Endothelial cell (in vitro differentiated cells): ENCODE data around the gene KLHL25. TPM values are rescaled to one million over a fixed set of nuclear protein-coding genes. Genes with fewer than 3 reads are reported as not detected.

Experiments
- DNase-seq: peaks from one replicate; pipeline ENCODE4 v3.0.0; 2021; ENCODE audit warnings: low spot score
- H3K27ac Mint-ChIP-seq: one replicate; pipeline ENCODE4 v1.8.0; 2021; ENCODE audit warnings: mixed read lengths, inconsistent platforms; ENCODE audit not compliant: unreplicated experiment
- H3K27me3 Mint-ChIP-seq: one replicate; pipeline ENCODE4 v1.8.0; 2021; ENCODE audit warnings: mild to moderate bottlenecking, moderate library complexity, mixed read lengths, inconsistent platforms; ENCODE audit not compliant: unreplicated experiment
- H3K36me3 Mint-ChIP-seq: one replicate; pipeline ENCODE4 v1.8.0; 2021; ENCODE audit warnings: mild to moderate bottlenecking, low read depth, mixed read lengths, inconsistent platforms; ENCODE audit not compliant: unreplicated experiment
- H3K4me1 Mint-ChIP-seq: one replicate; pipeline ENCODE4 v1.8.0; 2021; ENCODE audit warnings: mild to moderate bottlenecking, mixed read lengths, inconsistent platforms; ENCODE audit not compliant: unreplicated experiment
- H3K4me3 Mint-ChIP-seq: one replicate; pipeline ENCODE4 v1.8.0; 2021; ENCODE audit warnings: mild to moderate bottlenecking, mixed read lengths, inconsistent platforms; ENCODE audit not compliant: unreplicated experiment
- H3K9me3 Mint-ChIP-seq: one replicate; pipeline ENCODE4 v1.8.0; 2021; ENCODE audit warnings: mixed read lengths, inconsistent platforms; ENCODE audit not compliant: unreplicated experiment
- CTCF ChIP-seq: fragments of 200-600 bp; sonication (generic); IDR thresholded peaks from one replicate; pipeline ENCODE4 v1.5.0; 2021; ENCODE audit warnings: antibody characterized with exemption; ENCODE audit not compliant: unreplicated experiment
- long read RNA-seq: library from polyadenylated mRNA; unstranded; transcript quantifications from one replicate; pipeline ENCODE4 v2.0.0, GENCODE V29; 2020; ENCODE audit not compliant: unreplicated experiment
- total RNA-seq: library from RNA; stranded (reverse); fragmentation: NEBNext Ultra II Directional; extraction: Animal tissue kit (Norgen Biotek cat#: 25700); gene quantifications from one replicate; pipeline ENCODE4 v1.2.1, GENCODE V29; 2021; ENCODE audit not compliant: unreplicated experiment

KLHL25 gene
- 7.4 TPM for total RNA-seq
- long read RNA-seq, transcript KLHL25-201 (3 exons, 3,758 nt) = major isoform, 6 of 8 reads
- long read RNA-seq, partial matches to known transcripts = 1 of 8 reads
- long read RNA-seq, other reads (novel, unspliced or antisense) = 0 of 8 reads

GRCh38 chr15:85794598-85795336, at the start of gene KLHL25:
KLHL25 (minus strand) TSS chr15:85794925; CDS start chr15:85769810, 25,115 bp downstream.
- Mint-ChIP-seq H3K36me3 (peaks cover 16% of the 10 kb centered on the region), H3K27ac (peak within 1 kb of the TSS; percentile 72), H3K4me1 (peaks cover 13% of the 10 kb centered on the region), H3K27me3 (peaks cover 5% of the 10 kb centered on the region), H3K9me3 (no peaks in the 10 kb centered on the region), H3K4me3 (peak within 1 kb of the TSS; percentile 97)
- DNase-seq = peak; percentile 84
- no peak for TF ChIP-seq CTCF

- H3K4me3 Mint-ChIP-seq = no peak overlapping the region
- DNase-seq = no peak
- no peak for TF ChIP-seq CTCF
- peaks cover 4% of the 10 kb centered on the region for H3K4me1 Mint-ChIP-seq
- no peaks in the 10 kb centered on the region for H3K9me3 Mint-ChIP-seq
- H3K27me3 Mint-ChIP-seq = peaks cover 2% of the 10 kb centered on the region
- no peaks in the 10 kb centered on the region for H3K36me3 Mint-ChIP-seq
- no peak overlapping the region for H3K27ac Mint-ChIP-seq
Measured at GRCh38 chr15:85840802-85841152, 46.1 kb upstream of the KLHL25 start.

GRCh38 chr15:85840079-85840801, 45.5 kb upstream of the KLHL25 start:
- DNase-seq = peak; percentile 93
- H3K9me3 Mint-ChIP-seq = no peaks in the 10 kb centered on the region
- H3K36me3 Mint-ChIP-seq = no peaks in the 10 kb centered on the region
- peaks cover 4% of the 10 kb centered on the region for H3K4me1 Mint-ChIP-seq
- H3K27ac Mint-ChIP-seq = no peak overlapping the region
- TF ChIP-seq CTCF = peak; percentile 89
- H3K4me3 Mint-ChIP-seq = no peak overlapping the region
- H3K27me3 Mint-ChIP-seq = peaks cover 2% of the 10 kb centered on the region

- Mint-ChIP-seq H3K4me1 (no peaks in the 10 kb centered on the region), H3K27ac (no peak overlapping the region), H3K4me3 (no peak overlapping the region), H3K9me3 (no peaks in the 10 kb centered on the region), H3K27me3 (peaks cover 2% of the 10 kb centered on the region), H3K36me3 (no peaks in the 10 kb centered on the region)
- no peak for TF ChIP-seq CTCF
- no peak for DNase-seq
Measured at GRCh38 chr15:85839643-85840042, 44.9 kb upstream of the KLHL25 start.

GRCh38 chr15:85838655-85839054, 43.9 kb upstream of the KLHL25 start:
- DNase-seq = no peak
- Mint-ChIP-seq H3K4me3 (no peak overlapping the region), H3K9me3 (no peaks in the 10 kb centered on the region), H3K27ac (no peak overlapping the region), H3K4me1 (no peaks in the 10 kb centered on the region), H3K27me3 (peaks cover 2% of the 10 kb centered on the region), H3K36me3 (no peaks in the 10 kb centered on the region)
- no peak for TF ChIP-seq CTCF
